BLaER1 treated with 17β-estradiol and CSF1 and Interleukin-3, amounts not matched to agents 10 nM and 100 nM (cell line): ENCODE results near the gene DLG5.
A peak's percentile ranks its signal among the peaks of the same experiment; 100 is the strongest.

ENCODE experiments used
- H3K27ac ChIP-seq, 11 experiments: shearing (Covaris generic); formaldehyde crosslinking; 2 replicates each; pipeline ENCODE4 v1.8.1; 2022
- H3K27me3 ChIP-seq, 11 experiments: shearing (Covaris generic); formaldehyde crosslinking; 2 replicates each; pipeline ENCODE4 v1.8.1; 2022
- H3K36me3 ChIP-seq, 11 experiments: shearing (Covaris generic); formaldehyde crosslinking; 2 replicates each; pipeline ENCODE4 v1.8.1; 2022
- H3K4me1 ChIP-seq, 10 experiments: shearing (Covaris generic); formaldehyde crosslinking; 2 replicates each; pipeline ENCODE4 v1.8.1; 2022
- H3K4me2 ChIP-seq, 11 experiments: shearing (Covaris generic); formaldehyde crosslinking; 2 replicates each; pipeline ENCODE4 v1.8.1; 2022
- H3K4me3 ChIP-seq, 10 experiments: shearing (Covaris generic); formaldehyde crosslinking; 2 replicates each; pipeline ENCODE4 v1.8.1; 2022
- H3K9ac ChIP-seq, 11 experiments: shearing (Covaris generic); formaldehyde crosslinking; 2 replicates each; pipeline ENCODE4 v1.8.1; 2022
- H3K9me3 ChIP-seq, 11 experiments: shearing (Covaris generic); formaldehyde crosslinking; replicated peaks in 1 of 11; 2 replicates each; pipeline ENCODE4 v1.8.1; 2022
- H4K20me1 ChIP-seq, 11 experiments: shearing (Covaris generic); formaldehyde crosslinking; 2 replicates each; pipeline ENCODE4 v1.8.1; 2022
- Cebpa-rat ChIP-seq, 11 experiments: shearing (Covaris generic); IDR thresholded peaks; 2 replicates each; pipeline ENCODE4 v1.8.1; 2022

The DLG5 gene

GRCh38 chr10:77789016-77789415 is 137.5 kb downstream of the DLG5 start:
- Histone ChIP-seq H3K27ac (no peak overlapping the region), H3K4me3 (no peak overlapping the region), H3K4me1 (peaks cover 0 to 17% (median 0%) of the 10 kb centered on the region in 10 experiments; a peak in 4 of 20 replicates), H3K9ac (no peak overlapping the region), H4K20me1 (peaks cover 0 to 11% (median 0%) of the 10 kb centered on the region in 11 experiments; a peak in 1 of 22 replicates), H3K27me3 (no peaks in the 10 kb centered on the region), H3K9me3 (no peaks in the 10 kb centered on the region), H3K4me2 (no peak overlapping the region), H3K36me3 (peaks cover 12 to 43% (median 27%) of the 10 kb centered on the region in 11 experiments; a peak in 15 of 22 replicates)
- TF ChIP-seq Cebpa-rat (IDR thresholded peaks at IDR 0.05): no peak

- no peak overlapping the region for H3K4me2 ChIP-seq
- H3K27ac ChIP-seq: no peak overlapping the region
- H3K9me3 ChIP-seq: no peaks in the 10 kb centered on the region
- H3K4me1 ChIP-seq: peaks cover 0 to 20% (median 0%) of the 10 kb centered on the region in 10 experiments; a peak in 4 of 20 replicates
- no peaks in the 10 kb centered on the region for H3K27me3 ChIP-seq
- H3K9ac ChIP-seq: no peak overlapping the region
- peaks cover 0 to 11% (median 0%) of the 10 kb centered on the region in 11 experiments; a peak in 1 of 22 replicates for H4K20me1 ChIP-seq
- TF ChIP-seq Cebpa-rat (IDR thresholded peaks at IDR 0.05): no peak
- no peak overlapping the region for H3K4me3 ChIP-seq
- H3K36me3 ChIP-seq: peaks cover 11 to 38% (median 22%) of the 10 kb centered on the region in 11 experiments; a peak in 14 of 22 replicates
Measured at GRCh38 chr10:77788496-77789010, 138.0 kb downstream of the DLG5 start.

- Histone ChIP-seq H3K4me3 (no peak overlapping the region), H3K9me3 (no peaks in the 10 kb centered on the region), H3K4me2 (no peak overlapping the region), H3K36me3 (peaks cover 7 to 28% (median 14%) of the 10 kb centered on the region in 11 experiments; a peak in 13 of 22 replicates), H4K20me1 (peaks cover 0 to 11% (median 0%) of the 10 kb centered on the region in 11 experiments; a peak in 1 of 22 replicates), H3K27me3 (no peaks in the 10 kb centered on the region), H3K27ac (no peak overlapping the region), H3K4me1 (peaks cover 0 to 20% (median 0%) of the 10 kb centered on the region in 10 experiments; a peak in 4 of 20 replicates), H3K9ac (no peak overlapping the region)
- TF ChIP-seq Cebpa-rat (IDR thresholded peaks at IDR 0.05): no peak
Measured at GRCh38 chr10:77787440-77787839, 139.1 kb downstream of the DLG5 start.

- no peaks in the 10 kb centered on the region; a peak in 1 of 22 replicates for H4K20me1 ChIP-seq
- H3K27ac ChIP-seq: no peak overlapping the region
- H3K36me3 ChIP-seq: peaks cover 0 to 26% (median 8%) of the 10 kb centered on the region in 11 experiments; a peak in 8 of 22 replicates
- H3K4me3 ChIP-seq: no peak overlapping the region
- peaks cover 0 to 20% (median 0%) of the 10 kb centered on the region in 10 experiments; a peak in 4 of 20 replicates for H3K4me1 ChIP-seq
- H3K9me3 ChIP-seq: no peaks in the 10 kb centered on the region; a peak in 1 of 22 replicates
- H3K4me2 ChIP-seq: peak overlapping the region in 2 of 11 experiments; percentile 60 to 69; a peak in 4 of 22 replicates
- no peak for TF ChIP-seq Cebpa-rat (IDR thresholded peaks at IDR 0.05)
- no peaks in the 10 kb centered on the region for H3K27me3 ChIP-seq
- no peak overlapping the region for H3K9ac ChIP-seq
Measured at GRCh38 chr10:77784856-77785255, 141.7 kb downstream of the DLG5 start.

GRCh38 chr10:77782328-77783061 is 144.1 kb downstream of the DLG5 start:
- H3K9ac ChIP-seq: no peak overlapping the region
- H3K9me3 ChIP-seq: peaks cover 5 to 10% (median 6%) of the 10 kb centered on the region in 11 experiments

GRCh38 chr10:77781451-77782327 is 144.9 kb downstream of the DLG5 start:
- Histone ChIP-seq H3K4me3 (no peak overlapping the region), H3K9ac (no peak overlapping the region), H4K20me1 (no peaks in the 10 kb centered on the region), H3K36me3 (peaks cover 0 to 23% (median 11%) of the 10 kb centered on the region in 11 experiments; a peak in 9 of 22 replicates), H3K4me2 (no peak overlapping the region), H3K27ac (no peak overlapping the region), H3K4me1 (peaks cover 0 to 20% (median 0%) of the 10 kb centered on the region in 10 experiments; a peak in 4 of 20 replicates), H3K27me3 (no peaks in the 10 kb centered on the region), H3K9me3 (peaks cover 13 to 18% (median 14%) of the 10 kb centered on the region in 11 experiments)
- TF ChIP-seq Cebpa-rat (IDR thresholded peaks at IDR 0.05): no peak

More at GRCh38 chr10:77782328-77783061, 144.1 kb downstream of the DLG5 start:
- Histone ChIP-seq H3K4me1 (peaks cover 0 to 20% (median 0%) of the 10 kb centered on the region in 10 experiments; a peak in 4 of 20 replicates), H4K20me1 (no peaks in the 10 kb centered on the region), H3K4me2 (no peak overlapping the region), H3K27ac (no peak overlapping the region), H3K27me3 (no peaks in the 10 kb centered on the region), H3K4me3 (no peak overlapping the region), H3K36me3 (peaks cover 0 to 24% (median 8%) of the 10 kb centered on the region in 11 experiments; a peak in 8 of 22 replicates)
- no peak for TF ChIP-seq Cebpa-rat (IDR thresholded peaks at IDR 0.05)

- Histone ChIP-seq H4K20me1 (no peaks in the 10 kb centered on the region), H3K27me3 (no peaks in the 10 kb centered on the region), H3K9ac (no peak overlapping the region), H3K4me2 (no peak overlapping the region), H3K27ac (no peak overlapping the region), H3K36me3 (peaks cover 0 to 28% (median 13%) of the 10 kb centered on the region in 11 experiments; a peak in 9 of 22 replicates), H3K4me3 (no peak overlapping the region), H3K4me1 (peaks cover 0 to 14% (median 0%) of the 10 kb centered on the region in 10 experiments; a peak in 4 of 20 replicates), H3K9me3 (peaks cover 20 to 31% (median 28%) of the 10 kb centered on the region in 11 experiments)
- no peak for TF ChIP-seq Cebpa-rat (IDR thresholded peaks at IDR 0.05)
Measured at GRCh38 chr10:77780180-77780579, 146.4 kb downstream of the DLG5 start.

- H3K27ac ChIP-seq: no peak overlapping the region
- H3K4me1 ChIP-seq: no peaks in the 10 kb centered on the region
- H3K9ac ChIP-seq: no peak overlapping the region
- peak overlapping the region in 1 of 10 experiments; percentile 24; a peak in 1 of 20 replicates for H3K4me3 ChIP-seq
- peaks cover 0 to 17% (median 4%) of the 10 kb centered on the region in 11 experiments; a peak in 7 of 22 replicates for H3K36me3 ChIP-seq
- peaks cover 20 to 31% (median 28%) of the 10 kb centered on the region in 11 experiments for H3K9me3 ChIP-seq
- no peaks in the 10 kb centered on the region for H4K20me1 ChIP-seq
- H3K4me2 ChIP-seq: no peak overlapping the region
- no peaks in the 10 kb centered on the region for H3K27me3 ChIP-seq
- no peak for TF ChIP-seq Cebpa-rat (IDR thresholded peaks at IDR 0.05)
Measured at GRCh38 chr10:77776487-77776886, 150.1 kb downstream of the DLG5 start.
